IgD-negative memory B cell (primary cell): ENCODE measurements around the gene NPAS4. TPM values are rescaled to one million over a fixed set of nuclear protein-coding genes. Genes with fewer than 3 reads are reported as not detected.

Source experiments
- H3K27ac Mint-ChIP-seq, 3 donors: one replicate each; pipeline ENCODE4 v1.8.0; 2020 to 2022; ENCODE audit warnings: mild to moderate bottlenecking in 3 of 3, mixed read lengths in 3 of 3, moderate library complexity in 1 of 3
- H3K27me3 Mint-ChIP-seq: one replicate; pipeline ENCODE4 v1.8.0; 2021; ENCODE audit warnings: mixed read lengths
- H3K36me3 Mint-ChIP-seq: one replicate; pipeline ENCODE4 v1.8.0; 2020; ENCODE audit warnings: mild to moderate bottlenecking, mixed read lengths
- H3K4me1 Mint-ChIP-seq, 3 donors: one replicate each; pipeline ENCODE4 v1.8.0; 2020 to 2022; ENCODE audit warnings: mixed read lengths in 3 of 3, mild to moderate bottlenecking in 1 of 3
- H3K4me3 Mint-ChIP-seq, 4 donors: one replicate each; pipeline ENCODE4 v1.8.0; 2020 to 2022; ENCODE audit warnings: mild to moderate bottlenecking in 4 of 4, mixed read lengths in 4 of 4, moderate library complexity in 3 of 4
- H3K9me3 Mint-ChIP-seq, 3 donors: one replicate each; pipeline ENCODE4 v1.8.0; 2020 to 2021; ENCODE audit warnings: mixed read lengths in 3 of 3, mild to moderate bottlenecking in 1 of 3
- polyA plus RNA-seq: library from polyadenylated mRNA; unstranded; fragments of 300-500 nt; fragmentation: Illumina TruSeq; gene quantifications from one replicate; pipeline ENCODE4 v1.2.3, GENCODE V29; 2021

Gene NPAS4
- polyA plus RNA-seq, 1 donor from 2014 or later: not detected

- Mint-ChIP-seq H3K4me3 (peak overlapping the region in 1 of 4 donors; percentile 32), H3K4me1 (peaks cover 0 to 2% (median 0%) of the 10 kb centered on the region in 3 donors), H3K36me3 (peaks cover 2% of the 10 kb centered on the region), H3K27ac (peak overlapping the region in 1 of 3 donors; percentile 67), H3K27me3 (no peaks in the 10 kb centered on the region), H3K9me3 (no peaks in the 10 kb centered on the region)
Observed at GRCh38 chr11:66473167-66473566, 52.3 kb downstream of the NPAS4 start.

- Mint-ChIP-seq H3K27ac (no peak overlapping the region), H3K36me3 (peaks cover 2% of the 10 kb centered on the region), H3K4me1 (peaks cover under 1 to 3% (median 2%) of the 10 kb centered on the region in 3 donors)
Observed at GRCh38 chr11:66473608-66474515, 53.0 kb downstream of the NPAS4 start.

GRCh38 chr11:66475349-66476172 lies 54.7 kb downstream of the NPAS4 start:
- no peaks in the 10 kb centered on the region for H3K9me3 Mint-ChIP-seq
- peaks cover 4 to 11% (median 10%) of the 10 kb centered on the region in 3 donors for H3K4me1 Mint-ChIP-seq
- H3K4me3 Mint-ChIP-seq: no peak overlapping the region
- H3K36me3 Mint-ChIP-seq: no peaks in the 10 kb centered on the region
- no peaks in the 10 kb centered on the region for H3K27me3 Mint-ChIP-seq
- no peak overlapping the region for H3K27ac Mint-ChIP-seq

More at GRCh38 chr11:66473608-66474515, 53.0 kb downstream of the NPAS4 start:
- no peaks in the 10 kb centered on the region for H3K27me3 Mint-ChIP-seq
- peak overlapping the region in 1 of 4 donors; percentile 38 for H3K4me3 Mint-ChIP-seq
- no peaks in the 10 kb centered on the region for H3K9me3 Mint-ChIP-seq

Other genes starting within 250 kb of the NPAS4 start
- gene KLC2, start 163.3 kb upstream of the NPAS4 start, polyA plus RNA-seq: 13.6 TPM
- gene RAB1B, start 152.4 kb upstream of the NPAS4 start, polyA plus RNA-seq: 14.8 TPM
- not detected for gene CNIH2, start 142.9 kb upstream of the NPAS4 start, polyA plus RNA-seq
- 72.5 TPM for gene YIF1A, start 131.9 kb upstream of the NPAS4 start, polyA plus RNA-seq
- gene TMEM151A, start 129.1 kb upstream of the NPAS4 start, polyA plus RNA-seq: not detected
- gene CD248, start 104.0 kb upstream of the NPAS4 start, polyA plus RNA-seq: 0.19 TPM
- gene RIN1, start 84.6 kb upstream of the NPAS4 start, polyA plus RNA-seq: 0.28 TPM
- 80.6 TPM for gene BRMS1, start 75.9 kb upstream of the NPAS4 start, polyA plus RNA-seq
- 6.1 TPM for gene B4GAT1, start 73.4 kb upstream of the NPAS4 start, polyA plus RNA-seq
- gene SLC29A2, start 49.3 kb upstream of the NPAS4 start, polyA plus RNA-seq: 3.0 TPM
- gene MRPL11, start 17.8 kb downstream of the NPAS4 start, polyA plus RNA-seq: 92.2 TPM
- gene PELI3, start 45.9 kb downstream of the NPAS4 start, polyA plus RNA-seq: 4.3 TPM
- 24.5 TPM for gene DPP3, start 59.4 kb downstream of the NPAS4 start, polyA plus RNA-seq
- 10.3 TPM for gene BBS1, start 89.6 kb downstream of the NPAS4 start, polyA plus RNA-seq
- gene ZDHHC24, start 125.0 kb downstream of the NPAS4 start, polyA plus RNA-seq: 21.6 TPM
- gene ACTN3, start 125.9 kb downstream of the NPAS4 start, polyA plus RNA-seq: not detected
- gene CTSF, start 147.6 kb downstream of the NPAS4 start, polyA plus RNA-seq: 7.0 TPM
- gene CCDC87, start 172.0 kb downstream of the NPAS4 start, polyA plus RNA-seq: not detected
- 74.7 TPM for gene CCS, start 172.2 kb downstream of the NPAS4 start, polyA plus RNA-seq
- gene RBM14, start 195.6 kb downstream of the NPAS4 start, polyA plus RNA-seq: 80.5 TPM
- 189 TPM for gene RBM4, start 217.7 kb downstream of the NPAS4 start, polyA plus RNA-seq